GM18907 (cell line): ENCODE results near the gene SYS1.
A peak's percentile ranks its signal among the peaks of the same experiment; 100 is the strongest.
"Not testable (repeated sequence)": the region's sequence is repeated elsewhere in the genome, so short reads cannot be mapped to it uniquely, and the experiment has no call there.

Source experiments
- ATAC-seq: cut with Tn5 transposase; IDR thresholded peaks from one replicate; pipeline ENCODE4 v1.9.1; 2021; ENCODE audit warnings: mild to moderate bottlenecking, moderate library complexity; ENCODE audit not compliant: unreplicated experiment

Gene SYS1

DNA sequence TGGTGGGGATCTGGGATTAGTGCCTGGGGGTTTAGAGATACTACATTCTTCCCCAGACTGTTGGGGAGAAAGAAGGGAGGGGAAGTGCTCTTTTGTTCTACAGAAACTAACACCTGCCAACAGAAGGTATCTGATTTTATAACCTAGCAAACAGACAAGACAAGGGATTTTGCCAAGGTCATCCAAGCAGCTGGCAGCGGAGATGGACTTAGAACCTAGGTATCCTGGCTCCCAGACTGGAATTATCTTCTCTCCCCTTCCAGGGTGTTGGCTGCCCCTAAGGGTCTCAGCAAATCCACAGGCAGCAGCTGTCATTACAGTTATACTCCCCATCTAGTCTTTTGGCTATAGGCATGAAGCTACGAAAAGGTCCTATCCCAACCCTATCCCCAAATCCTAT is 23.2 kb upstream of the SYS1 start:
- ATAC-seq, result no peak

DNA sequence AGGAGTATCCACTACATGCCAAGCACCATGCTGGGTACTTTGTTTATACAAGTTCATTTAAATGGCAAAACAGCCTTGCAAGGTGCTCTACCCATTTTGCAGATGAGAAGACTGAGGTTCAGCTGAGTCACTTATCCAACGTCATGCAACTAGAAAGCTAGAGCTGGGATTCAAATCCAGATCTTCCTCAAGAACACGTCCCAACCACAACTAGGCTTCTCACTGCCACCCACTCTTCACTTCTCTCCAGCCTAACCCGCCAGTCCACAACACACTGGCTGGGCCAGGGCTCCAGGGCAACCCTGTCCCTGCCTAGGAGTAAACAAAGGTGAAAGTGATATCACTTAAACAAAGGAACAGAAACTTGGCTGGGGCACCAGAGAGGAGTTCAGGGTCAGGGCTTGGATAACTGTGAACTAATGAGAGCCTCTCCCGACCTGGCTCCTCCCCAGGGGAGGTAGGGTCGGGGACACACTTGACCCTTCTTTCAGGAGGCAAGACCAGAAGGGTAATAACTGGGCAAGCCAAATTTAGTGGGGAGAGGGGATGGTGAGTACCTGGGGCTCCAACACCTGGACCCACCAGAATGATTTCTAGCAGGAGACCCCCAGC is 22.6 kb upstream of the SYS1 start:
- ATAC-seq, result no peak

DNA sequence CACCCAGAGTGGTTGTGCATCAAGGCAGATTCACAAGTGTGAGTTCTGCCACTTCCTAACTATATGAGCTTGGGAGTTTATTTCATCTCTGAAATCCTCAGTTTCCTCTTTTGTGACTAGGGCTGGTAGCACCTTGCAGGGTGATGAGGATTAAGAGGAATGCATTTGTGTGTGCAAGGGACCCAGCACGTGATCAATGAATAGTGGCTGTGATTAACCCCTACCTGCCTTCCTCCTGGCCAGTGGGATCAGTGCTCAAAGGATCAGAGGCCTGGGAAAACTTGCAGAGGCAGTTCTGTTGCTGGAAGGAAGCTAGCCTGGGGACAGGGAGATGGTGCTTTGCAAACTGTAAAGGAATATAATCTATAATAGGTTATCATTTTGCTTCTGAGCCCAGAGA is 22.0 kb upstream of the SYS1 start:
- no peak for ATAC-seq

DNA sequence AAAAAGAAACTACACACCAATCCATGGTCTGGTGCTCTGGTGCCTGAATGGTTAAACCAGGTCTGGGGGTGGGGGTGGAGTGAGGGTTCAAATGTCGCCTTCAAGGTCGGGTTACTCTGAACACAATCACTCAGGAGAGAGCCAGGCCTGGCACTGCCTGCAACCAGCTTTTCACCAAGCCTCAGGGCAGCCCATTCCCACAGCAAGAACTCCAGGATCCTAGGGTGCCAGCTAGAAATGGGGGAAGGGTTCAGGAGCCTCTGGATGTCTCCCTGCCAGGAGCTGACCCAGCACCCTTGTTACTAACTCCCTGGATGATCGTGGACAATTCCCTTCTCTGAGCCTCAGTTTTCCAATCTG is 21.4 kb upstream of the SYS1 start:
- ATAC-seq, result no peak

DNA sequence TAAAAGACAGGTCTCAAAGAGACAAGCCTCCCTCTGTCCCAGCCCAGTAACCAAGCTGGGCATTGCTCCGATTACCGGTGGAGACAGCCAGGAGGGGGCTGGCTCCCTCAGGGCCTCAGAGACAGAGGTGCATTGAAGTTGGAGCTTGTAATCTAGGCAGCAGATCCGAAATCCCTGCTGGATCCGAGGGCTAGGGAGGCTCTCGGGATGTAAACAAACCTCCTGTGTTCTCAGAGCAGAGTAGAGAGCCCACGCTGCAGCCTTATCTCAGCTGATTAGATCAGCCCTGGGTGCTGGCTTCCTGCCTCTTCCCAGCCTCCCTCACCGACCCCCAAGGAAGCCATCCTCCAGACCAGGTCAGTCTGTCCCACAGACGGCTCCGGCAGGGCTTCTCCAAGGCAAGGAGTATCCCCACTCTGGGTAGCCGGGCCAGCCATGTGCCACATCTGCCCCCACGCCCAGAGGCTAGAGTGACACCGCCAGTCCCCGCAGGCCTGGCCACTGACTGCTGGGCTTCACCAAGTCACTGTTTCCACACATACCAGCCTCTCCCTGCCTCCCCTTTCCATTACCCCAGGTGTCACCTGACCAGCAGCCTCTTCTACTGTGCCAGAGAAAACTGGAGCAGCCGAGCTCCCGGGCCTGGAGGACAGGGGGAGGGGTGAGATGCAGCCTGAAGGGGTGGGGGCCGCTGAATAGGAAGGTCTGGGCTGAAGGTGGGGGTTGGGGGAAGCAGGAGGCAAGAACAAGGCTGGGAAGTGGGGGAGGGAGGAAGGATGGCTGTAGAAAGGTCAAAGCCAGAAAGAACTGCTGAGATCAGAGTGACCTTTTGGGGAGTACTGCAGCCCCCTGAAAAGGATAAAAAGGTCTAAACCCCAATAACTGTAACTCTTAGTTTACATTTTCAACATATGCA is 20.8 kb upstream of the SYS1 start:
- ATAC-seq, result no peak

DNA sequence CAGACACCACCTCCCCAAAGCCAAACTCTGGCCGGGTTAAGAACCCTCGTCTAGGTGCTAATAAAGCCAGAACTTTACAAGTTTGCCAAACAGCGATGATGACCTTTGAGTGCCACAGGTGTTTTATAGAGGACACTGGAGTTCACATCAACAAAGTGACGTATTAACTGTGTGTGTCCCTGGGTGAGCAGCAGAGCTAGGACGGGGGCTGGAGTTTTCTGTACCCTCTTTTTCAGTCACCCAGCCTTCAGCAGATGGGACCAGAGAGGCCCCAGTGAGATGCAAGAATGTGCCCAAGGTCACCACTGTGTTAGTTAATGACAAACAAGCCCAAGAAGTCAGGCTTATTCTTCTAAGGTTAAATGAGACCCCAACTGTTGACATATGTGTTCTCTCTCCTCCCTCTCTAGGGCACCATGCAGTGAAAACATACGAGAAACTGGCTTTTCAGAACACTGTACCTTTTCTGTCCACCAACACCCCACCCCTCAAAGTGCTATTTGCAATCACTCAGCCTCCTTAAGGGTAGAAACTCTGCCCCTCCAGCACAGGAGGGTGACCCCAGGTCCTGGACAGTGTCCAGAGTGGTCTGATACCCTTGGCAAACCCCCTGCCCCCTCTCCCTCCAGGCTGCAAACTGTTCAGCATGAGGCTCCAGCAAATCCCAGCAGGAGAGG is 20.0 kb upstream of the SYS1 start:
- no peak for ATAC-seq

DNA sequence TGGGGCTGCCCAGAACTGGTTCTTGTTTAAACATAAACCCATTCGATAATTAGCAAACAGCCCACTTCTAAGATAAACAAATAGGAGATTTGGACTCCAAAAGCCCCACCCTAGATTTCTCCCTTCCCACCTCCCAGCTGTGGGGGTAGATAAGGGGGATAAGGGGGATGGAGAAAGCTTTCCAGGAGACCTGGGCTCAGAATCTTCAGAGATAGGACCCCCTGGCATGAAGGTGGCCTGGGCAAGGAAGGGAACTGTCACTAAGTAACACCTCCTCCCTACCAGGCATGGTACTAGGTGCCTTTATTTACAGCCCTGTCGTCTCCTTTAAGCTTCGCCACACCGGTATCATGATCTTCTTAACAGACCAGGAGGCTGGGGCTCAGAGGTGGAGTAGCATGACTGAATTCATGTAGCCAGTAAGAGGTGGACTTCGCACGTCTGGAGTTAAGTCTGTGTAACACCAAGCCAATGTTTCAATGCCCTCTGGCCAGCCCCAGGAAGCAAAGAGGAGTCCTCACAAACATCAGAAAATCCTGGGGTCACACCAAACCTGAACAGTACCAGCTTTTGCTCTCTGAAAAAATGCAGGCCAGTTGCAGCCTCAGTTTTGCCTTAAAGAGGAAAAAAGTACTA is 19.3 kb upstream of the SYS1 start:
- no peak for ATAC-seq

DNA sequence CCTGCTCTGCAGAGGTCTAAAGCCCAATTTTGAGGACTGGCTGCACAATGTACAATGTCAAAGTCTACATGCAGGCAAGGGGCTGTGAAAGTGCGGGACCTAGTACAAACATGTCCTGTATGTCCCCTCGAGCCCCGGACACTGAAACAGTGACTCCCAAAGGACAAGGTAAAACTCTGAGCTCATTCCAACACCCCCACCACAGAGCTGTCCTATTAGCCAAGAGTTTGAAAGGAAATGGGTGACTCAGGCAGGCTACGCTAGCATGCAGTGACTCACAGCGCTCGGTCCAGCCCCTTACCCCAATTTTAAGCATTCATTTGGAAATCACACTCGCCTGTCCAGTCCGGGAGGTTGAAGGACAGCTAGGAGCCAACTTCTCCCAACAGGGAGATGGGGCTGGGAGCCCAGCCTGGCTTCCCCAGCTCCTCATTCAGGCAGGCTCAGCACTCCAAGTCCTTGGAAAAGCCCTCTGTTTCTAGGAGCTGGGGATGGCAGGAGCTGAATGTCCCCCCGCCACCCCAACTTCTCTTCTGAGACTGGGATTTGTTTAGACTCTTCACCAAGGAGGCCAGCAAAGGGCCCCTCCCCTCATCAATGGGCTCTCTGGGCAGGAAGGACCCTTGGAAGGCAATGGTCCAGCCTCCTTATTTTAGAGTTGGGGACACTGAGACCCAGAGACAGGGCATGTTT is 18.6 kb upstream of the SYS1 start:
- ATAC-seq, result no peak

DNA sequence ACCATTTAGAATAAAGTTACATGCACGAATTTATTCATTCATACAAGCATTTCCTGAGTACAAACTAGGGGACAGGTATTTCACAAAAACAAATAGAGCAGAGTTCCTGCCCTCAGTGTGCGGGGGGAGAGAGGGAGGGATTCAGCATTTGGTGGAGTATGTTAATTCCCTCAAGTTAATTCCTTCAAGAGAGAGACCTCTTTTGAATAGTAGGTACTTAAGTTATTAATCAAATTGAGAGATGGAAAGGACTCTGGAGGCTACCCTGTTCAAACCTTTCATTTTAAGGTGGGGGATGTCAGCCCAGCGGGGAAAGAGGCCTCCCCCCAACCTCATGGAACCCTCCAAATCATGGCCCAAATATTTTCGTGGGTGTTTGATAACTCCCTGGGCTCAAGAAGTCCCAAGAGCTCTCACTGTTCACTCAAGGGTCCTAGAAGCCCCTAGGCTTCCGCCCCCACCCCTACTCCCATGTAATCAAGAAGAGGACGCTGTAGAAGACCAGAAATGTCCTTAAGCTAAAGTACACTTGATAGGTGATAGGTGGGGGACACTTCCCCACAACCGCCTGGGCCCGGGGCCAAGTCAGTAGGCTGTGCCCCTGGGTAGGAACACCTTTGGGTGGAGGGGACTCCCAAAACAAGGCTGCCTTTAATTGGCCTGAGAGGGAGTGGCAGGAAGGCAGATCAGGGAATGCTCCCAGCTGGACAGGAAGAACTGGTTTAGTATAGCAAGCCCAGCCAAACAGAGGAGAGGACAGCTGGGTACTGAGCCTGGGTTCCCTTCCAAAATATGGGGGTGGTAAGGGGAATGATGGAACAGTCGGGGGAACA is 17.6 kb upstream of the SYS1 start:
- ATAC-seq, result no peak

DNA sequence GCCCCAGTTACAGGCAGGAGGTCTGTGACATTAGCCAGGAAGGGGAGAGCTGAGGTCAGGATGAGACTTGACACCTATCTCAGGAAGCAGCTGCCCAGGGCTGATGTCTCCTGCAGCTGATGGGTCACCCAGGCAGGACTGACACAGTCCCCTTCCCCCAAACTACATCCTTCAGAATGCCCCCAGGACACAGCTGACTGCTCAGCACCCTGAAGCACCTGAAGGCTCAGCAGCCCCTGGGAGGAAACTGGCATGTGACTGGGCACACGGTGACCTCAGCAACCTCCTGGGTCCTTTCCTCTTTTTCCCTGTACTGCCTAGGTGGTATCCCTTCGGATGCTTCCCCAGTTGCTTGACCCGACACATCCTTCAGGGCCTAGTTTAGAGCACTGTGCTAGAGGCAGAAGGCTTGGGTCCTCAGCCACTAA is 16.7 kb upstream of the SYS1 start:
- no peak for ATAC-seq

DNA sequence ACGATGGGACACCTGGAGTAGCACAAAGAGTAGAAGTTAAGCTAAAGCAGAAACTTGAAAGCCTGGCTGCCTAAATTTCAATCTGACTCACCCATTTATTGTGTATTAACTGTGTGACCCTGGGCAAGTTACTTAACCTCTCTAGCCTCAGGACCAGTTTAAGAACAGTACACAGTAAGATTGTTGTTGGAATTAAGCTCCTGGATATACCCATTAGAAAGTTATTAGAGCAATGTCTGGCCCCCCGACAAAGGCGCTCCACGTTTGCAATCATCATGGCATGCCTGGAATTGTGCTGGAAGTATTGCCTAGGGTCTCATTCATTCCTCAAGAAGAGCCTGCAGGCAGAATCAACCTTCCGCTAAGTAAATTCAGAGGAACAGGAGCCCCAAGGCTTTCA is 16.1 kb upstream of the SYS1 start:
- ATAC-seq, result no peak

DNA sequence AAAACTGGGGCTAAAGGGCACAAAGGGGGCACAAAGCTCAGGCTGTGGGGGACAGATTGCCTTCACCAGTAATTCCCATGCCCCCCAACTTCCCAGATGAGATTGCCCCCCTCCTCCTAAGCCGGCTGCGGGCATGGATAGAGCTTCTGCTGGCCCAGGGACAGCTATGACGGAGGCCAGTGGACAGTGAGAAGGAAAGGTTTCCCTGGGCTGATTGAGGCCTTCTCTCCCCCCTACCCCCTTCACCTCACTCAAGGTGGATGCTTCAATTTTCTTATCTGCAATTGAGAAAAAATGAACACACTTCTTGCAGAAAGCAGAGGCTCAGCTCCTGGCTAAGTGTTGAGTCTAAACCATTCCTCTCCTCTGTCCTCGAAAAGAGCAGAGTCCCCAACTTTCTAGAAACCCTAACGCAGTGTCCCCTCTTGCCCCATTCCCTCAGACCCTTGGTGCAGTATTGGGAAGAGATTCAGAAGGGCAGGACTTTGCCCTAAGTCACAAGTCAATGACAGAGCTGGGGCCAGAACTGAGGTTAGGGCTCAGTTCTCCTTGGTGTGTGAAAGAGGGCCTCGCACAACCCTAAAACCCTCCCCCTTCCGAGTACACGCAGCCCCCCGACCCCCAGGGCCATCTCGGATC is 15.5 kb upstream of the SYS1 start:
- ATAC-seq, result no peak

DNA sequence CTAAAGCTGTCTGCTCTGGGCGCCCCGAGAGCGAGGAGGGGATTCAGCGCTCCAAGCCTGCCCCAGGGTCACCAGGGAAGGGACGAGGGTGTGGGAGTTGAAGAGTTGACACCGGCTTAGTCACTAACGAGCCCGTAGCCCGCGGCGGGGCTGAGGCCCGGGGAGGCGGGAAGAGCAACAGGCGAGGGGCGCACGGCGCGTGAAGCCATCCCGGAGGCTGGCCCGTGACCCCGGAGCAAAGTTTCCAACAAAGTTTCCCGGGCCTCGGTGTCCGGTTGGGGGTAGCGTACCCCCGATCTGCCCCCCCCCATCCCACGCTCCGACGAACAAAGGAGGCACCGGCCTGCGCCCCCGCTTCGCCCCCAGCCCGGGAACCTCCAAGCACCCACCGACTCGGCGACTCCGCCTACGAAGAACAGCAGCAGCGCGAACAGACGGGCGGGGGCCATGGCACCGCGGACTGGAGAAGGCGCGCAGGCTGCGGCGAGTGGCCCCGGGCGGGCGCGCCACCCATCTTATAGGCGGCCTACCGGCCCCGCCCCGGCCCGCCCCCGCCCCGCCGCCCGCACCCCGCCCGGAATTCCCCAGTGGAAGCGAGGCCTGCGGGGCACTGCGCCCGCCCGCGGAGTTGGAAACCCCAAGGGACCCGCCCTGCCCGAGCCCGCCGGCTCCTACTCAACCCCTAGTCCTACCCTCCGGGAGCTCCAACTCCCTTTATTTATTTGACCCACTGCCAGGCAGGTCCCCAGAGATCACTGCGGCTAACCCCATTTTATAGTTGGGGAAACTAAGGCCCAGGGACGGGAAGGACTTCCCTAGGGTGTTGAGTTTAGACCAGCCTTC is 14.8 kb upstream of the SYS1 start, which contains the start of gene SDC4:
SDC4 (minus strand) TSS at position 489 of the 843 bp plus-strand sequence; CDS start at position 449, 40 bp downstream.
- peak; percentile 43 for ATAC-seq

DNA sequence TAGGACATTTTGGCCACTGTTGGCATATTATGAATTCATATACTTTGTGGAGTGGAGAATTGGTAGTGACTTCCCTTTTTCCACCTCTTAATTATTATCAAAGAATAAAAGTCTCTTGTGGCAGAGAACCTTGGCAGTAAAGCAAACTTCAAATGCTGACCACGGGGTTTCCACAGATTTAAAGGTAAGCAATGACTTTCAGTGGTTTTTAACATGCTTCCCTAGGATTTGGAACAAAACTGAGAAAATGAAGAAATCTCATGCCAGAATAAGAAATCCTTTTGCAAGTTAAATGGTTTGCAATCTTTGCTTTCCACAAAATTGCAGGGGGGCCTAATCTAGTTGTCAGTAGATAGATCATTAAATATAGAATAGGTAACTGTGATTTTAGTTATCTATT is 12.7 kb upstream of the SYS1 start:
- no peak for ATAC-seq

DNA sequence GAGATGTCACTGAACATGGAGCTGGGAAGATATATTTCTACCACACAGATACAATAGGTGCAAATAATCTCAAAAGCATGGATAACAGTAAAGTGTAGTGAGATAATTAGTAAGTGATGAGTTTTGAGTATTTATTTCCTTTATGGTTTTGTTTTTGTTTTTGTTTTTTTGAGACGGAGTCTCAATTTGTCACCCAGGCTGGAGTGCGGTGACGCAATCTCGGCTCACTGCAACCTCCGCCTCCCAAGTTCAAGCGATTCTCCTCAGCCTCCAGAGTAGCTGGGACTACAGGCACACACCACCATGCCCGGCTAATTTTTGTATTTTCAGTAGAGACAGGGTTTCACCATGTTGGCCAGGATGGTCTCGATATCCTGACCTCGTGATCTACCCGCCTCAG is 12.2 kb upstream of the SYS1 start:
- ATAC-seq, result not testable (repeated sequence)

DNA sequence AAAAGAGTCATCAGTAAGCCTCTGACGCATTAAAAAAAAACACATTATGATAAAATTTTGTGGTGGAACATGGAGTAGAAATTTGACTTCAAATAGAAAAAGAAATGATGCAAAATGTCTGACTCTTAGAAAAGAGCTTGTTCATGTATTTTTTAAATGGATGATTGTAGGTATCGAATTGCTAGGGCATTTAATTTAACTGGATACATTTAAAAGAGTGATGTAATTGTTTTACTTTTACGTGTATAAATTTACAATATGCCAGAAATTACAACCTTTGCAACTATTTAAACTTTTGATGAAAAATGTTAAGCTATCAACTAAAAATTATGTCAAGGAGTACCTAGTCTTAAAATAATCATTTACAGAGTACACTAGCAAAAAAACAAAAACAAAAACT is 10.2 kb upstream of the SYS1 start:
- ATAC-seq, result no peak

DNA sequence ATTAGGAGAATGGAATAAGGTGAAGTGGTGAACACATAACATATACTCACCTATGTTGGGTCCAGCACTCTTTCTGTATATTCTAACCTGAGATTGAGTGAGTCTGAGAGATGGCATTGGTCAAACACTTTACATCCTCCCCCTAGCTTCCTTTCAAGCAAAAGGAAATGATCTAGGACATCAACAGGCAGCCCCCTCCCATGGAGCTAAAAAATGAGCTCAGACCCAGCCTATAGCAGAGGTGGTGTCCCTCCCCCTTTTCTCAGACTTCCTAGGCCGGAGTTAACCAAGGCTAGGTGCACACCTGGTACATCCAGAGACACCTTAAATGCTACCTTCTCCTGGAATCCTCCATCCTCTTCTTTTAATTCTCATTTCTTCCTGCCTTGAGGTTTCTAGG is 9.2 kb upstream of the SYS1 start:
- ATAC-seq, result no peak

DNA sequence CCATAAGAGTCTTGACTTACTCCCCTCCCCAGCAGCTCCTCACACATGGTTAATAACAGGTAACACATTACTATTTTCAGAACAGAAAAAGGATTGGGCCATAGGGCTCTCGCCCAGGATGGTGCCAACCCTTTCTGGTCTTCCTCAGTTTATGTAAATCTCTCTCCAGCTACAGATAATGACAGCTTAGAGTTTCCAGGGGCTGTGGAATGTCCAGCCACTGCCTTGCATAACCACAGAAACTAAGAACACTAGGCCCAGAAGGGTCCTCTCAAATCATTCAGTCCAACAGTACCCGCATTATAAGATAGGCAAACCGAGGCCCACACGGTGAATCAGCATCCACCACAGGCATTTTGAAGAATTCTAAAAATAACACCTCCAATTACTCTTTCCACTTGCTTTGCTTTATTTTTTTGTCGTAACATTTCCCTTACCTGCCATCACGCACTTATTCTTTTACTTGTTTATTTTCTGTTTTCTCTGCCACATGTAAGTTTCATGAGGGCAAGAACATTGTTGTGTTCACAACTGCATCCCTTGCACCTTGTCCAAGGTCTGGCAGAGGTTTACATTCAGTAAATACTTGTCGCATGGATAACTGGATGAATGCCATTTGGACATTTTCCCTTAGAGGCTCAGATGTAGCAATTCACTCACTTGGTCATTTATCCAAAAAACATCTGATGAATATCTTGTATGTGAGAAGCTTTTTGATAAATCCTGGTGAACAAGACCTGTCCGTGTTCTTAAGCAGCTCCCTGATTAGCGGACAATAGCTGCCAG is 8.3 kb upstream of the SYS1 start:
- no peak for ATAC-seq
